Naive thymus-derived CD8-positive, alpha-beta T cell (primary cell): ENCODE results near the gene FSHR. TPM values are rescaled to one million over a fixed set of nuclear protein-coding genes. Genes with fewer than 3 reads are reported as not detected.

Source experiments
- ATAC-seq, 2 donors: fragments of 150-1000 bp; cut with Tn5 transposase in 1 of 2; sonication (Bioruptor Pico), chemical (Tn5 transposase) in 1 of 2; 1 replicate in 1 of 2; 2 replicates in 1 of 2; pipeline ENCODE4 v1.10.0; 2021; ENCODE audit warnings: mild to moderate bottlenecking in 2 of 2, moderate library complexity in 2 of 2
- POLR2A ChIA-PET: fragments of 350-600 bp; sonication (Branson Sonifier 250); formaldehyde crosslinking; loops from one replicate; lab custom pipeline; 2021; ENCODE audit warnings: antibody characterized with exemption; lab: Charles Lee
- DNase-seq, 10 donors: peaks; one replicate each; pipeline versions ENCODE4 v3.0.0 to v3.0.0-alpha.2; 2020 to 2022
- H3K27ac Mint-ChIP-seq, 10 donors: one replicate each; pipeline ENCODE4 v1.8.0; 2020 to 2022; ENCODE audit warnings: mild to moderate bottlenecking in 10 of 10, mixed read lengths in 10 of 10, moderate library complexity in 4 of 10, inconsistent platforms in 1 of 10
- H3K27me3 Mint-ChIP-seq, 5 donors: one replicate each; pipeline ENCODE4 v1.8.0; 2021 to 2022; ENCODE audit warnings: mixed read lengths in 5 of 5
- H3K36me3 Mint-ChIP-seq, 3 donors: one replicate each; pipeline ENCODE4 v1.8.0; 2020 to 2022; ENCODE audit warnings: mixed read lengths in 3 of 3, mild to moderate bottlenecking in 2 of 3, inconsistent platforms in 1 of 3
- H3K4me1 Mint-ChIP-seq, 4 donors: one replicate each; pipeline ENCODE4 v1.8.0; 2021 to 2022; ENCODE audit warnings: mixed read lengths in 4 of 4
- H3K4me3 Mint-ChIP-seq, 10 donors: one replicate each; pipeline ENCODE4 v1.8.0; 2020 to 2022; ENCODE audit warnings: mild to moderate bottlenecking in 10 of 10, mixed read lengths in 10 of 10, moderate library complexity in 6 of 10, inconsistent platforms in 1 of 10
- H3K9me3 Mint-ChIP-seq, 9 donors: one replicate each; pipeline ENCODE4 v1.8.0; 2020 to 2022; ENCODE audit warnings: mixed read lengths in 9 of 9, mild to moderate bottlenecking in 3 of 9, inconsistent platforms in 1 of 9, moderate library complexity in 1 of 9
- polyA plus RNA-seq, 3 donors: library from polyadenylated mRNA; unstranded; fragments of 300-500 nt; fragmentation: Illumina TruSeq; gene quantifications; one replicate each; pipeline ENCODE4 v1.2.3, GENCODE V29; 2021
- total RNA-seq, 8 experiments: library from RNA in 2 of 8; stranded (reverse) in 2 of 8; gene quantifications; one replicate each; pipeline ENCODE4 v1.2.3 and lab custom pipeline; 2021 to 2026

FSHR gene
- total and polyA plus RNA-seq, 5 experiments from 2014 or later, result not detected

DNA sequence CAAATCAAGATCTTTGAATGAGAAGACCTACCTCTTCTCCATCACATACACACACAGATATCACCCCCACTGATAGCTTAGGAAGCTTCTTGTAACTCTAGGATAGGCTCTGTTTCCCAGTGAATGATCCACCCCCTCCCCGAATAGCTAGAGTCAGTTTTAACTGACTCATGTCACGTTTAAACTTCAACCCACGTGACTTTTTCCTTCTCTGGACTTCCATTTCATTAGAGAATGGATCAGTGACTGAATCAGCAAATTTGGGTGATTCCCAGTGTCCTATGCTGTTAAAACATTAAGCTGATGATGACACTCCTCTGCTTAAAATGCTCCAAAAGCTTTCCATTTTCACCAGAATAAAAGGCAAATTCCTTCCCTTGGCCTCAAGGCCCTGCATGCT lies 212.9 kb downstream of the FSHR start:
- POLR2A ChIA-PET, result no interaction called here
- no peak for ATAC-seq
- Mint-ChIP-seq H3K9me3 (no peaks in the 10 kb centered on the region), H3K27ac (no peak overlapping the region), H3K36me3 (no peaks in the 10 kb centered on the region), H3K27me3 (peaks cover 0 to 23% (median 3%) of the 10 kb centered on the region in 5 donors), H3K4me1 (peaks cover 0 to 2% (median 0%) of the 10 kb centered on the region in 4 donors), H3K4me3 (no peak overlapping the region)
- DNase-seq, result no peak

GRCh38 chr2:48940606-48941005 lies 213.7 kb downstream of the FSHR start:
- Mint-ChIP-seq H3K27ac (no peak overlapping the region), H3K9me3 (no peaks in the 10 kb centered on the region), H3K4me3 (no peak overlapping the region), H3K36me3 (no peaks in the 10 kb centered on the region), H3K4me1 (peaks cover 0 to 2% (median 0%) of the 10 kb centered on the region in 4 donors), H3K27me3 (peaks cover 0 to 21% (median 3%) of the 10 kb centered on the region in 5 donors)
- ATAC-seq, result no peak
- POLR2A ChIA-PET, result no interaction called here
- DNase-seq, result no peak

- Mint-ChIP-seq H3K27ac (no peak overlapping the region), H3K4me1 (peaks cover 0 to 2% (median 0%) of the 10 kb centered on the region in 4 donors)
- ATAC-seq, result no peak
Measured at GRCh38 chr2:48939232-48939631, 215.1 kb downstream of the FSHR start.

GRCh38 chr2:48938231-48938630 lies 216.1 kb downstream of the FSHR start:
- DNase-seq, result no peak
- Mint-ChIP-seq H3K36me3 (no peaks in the 10 kb centered on the region), H3K4me1 (peaks cover 0 to 2% (median 0%) of the 10 kb centered on the region in 4 donors), H3K9me3 (no peaks in the 10 kb centered on the region), H3K27ac (no peak overlapping the region), H3K4me3 (no peak overlapping the region), H3K27me3 (peaks cover 0 to 20% (median 6%) of the 10 kb centered on the region in 5 donors)
- POLR2A ChIA-PET, result no interaction called here
- ATAC-seq, result no peak

More at GRCh38 chr2:48939232-48939631, 215.1 kb downstream of the FSHR start:
- Mint-ChIP-seq H3K4me3 (no peak overlapping the region), H3K27me3 (peaks cover 0 to 20% (median 6%) of the 10 kb centered on the region in 5 donors), H3K9me3 (no peaks in the 10 kb centered on the region), H3K36me3 (no peaks in the 10 kb centered on the region)
- no peak for DNase-seq
- POLR2A ChIA-PET, result no interaction called here

- H3K4me1 Mint-ChIP-seq, result peaks cover 0 to 2% (median 0%) of the 10 kb centered on the region in 4 donors
- no peaks in the 10 kb centered on the region for H3K36me3 Mint-ChIP-seq
- no peak for ATAC-seq
- no peak overlapping the region for H3K4me3 Mint-ChIP-seq
- H3K27me3 Mint-ChIP-seq, result peaks cover 0 to 10% (median 3%) of the 10 kb centered on the region in 5 donors
- POLR2A ChIA-PET, result no interaction called here
- H3K9me3 Mint-ChIP-seq, result no peaks in the 10 kb centered on the region
- H3K27ac Mint-ChIP-seq, result no peak overlapping the region
- no peak for DNase-seq
Measured at GRCh38 chr2:48934807-48935206, 219.5 kb downstream of the FSHR start.

DNA sequence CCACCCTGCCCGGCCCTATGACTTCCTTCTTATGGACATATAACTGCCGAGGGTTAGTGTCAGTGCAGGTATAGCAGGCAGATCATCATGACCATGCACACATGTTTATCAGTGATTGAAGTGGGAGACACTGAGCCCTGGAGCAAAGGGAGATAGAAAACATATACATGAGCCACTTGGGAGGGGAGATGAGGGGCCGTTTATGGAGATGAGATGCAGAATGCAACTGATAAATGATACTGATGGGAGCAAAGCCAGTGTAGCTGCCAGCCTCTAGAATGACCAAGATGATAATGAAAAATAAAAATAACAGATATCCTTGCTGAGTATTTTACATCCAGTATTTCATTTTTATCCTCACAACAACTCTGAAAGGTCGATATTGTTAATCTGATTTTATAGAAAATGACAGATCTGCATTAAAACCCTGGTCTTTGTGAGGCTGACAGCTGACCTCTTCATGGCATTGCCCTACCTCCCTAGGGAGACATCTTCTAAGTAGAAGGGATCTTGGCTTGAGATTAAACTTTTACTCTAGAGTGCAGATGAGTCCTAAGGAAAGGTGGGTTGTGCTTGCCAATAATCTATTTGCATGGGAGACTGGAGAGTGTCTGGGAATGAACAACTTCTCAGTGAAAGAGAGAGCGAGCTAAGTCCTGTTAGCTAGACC lies 220.4 kb downstream of the FSHR start:
- peaks cover 0 to 13% (median 3%) of the 10 kb centered on the region in 5 donors for H3K27me3 Mint-ChIP-seq
- DNase-seq, result no peak
- H3K4me3 Mint-ChIP-seq, result no peak overlapping the region
- ATAC-seq, result no peak
- H3K4me1 Mint-ChIP-seq, result peaks cover 0 to 2% (median 0%) of the 10 kb centered on the region in 4 donors
- POLR2A ChIA-PET, result interaction anchor here (0.6 kb wide), 1 partner anchor 72 kb away, joined by 3 read pairs; no protein-coding TSS in a partner anchor
- H3K27ac Mint-ChIP-seq, result no peak overlapping the region
- H3K36me3 Mint-ChIP-seq, result no peaks in the 10 kb centered on the region
- no peaks in the 10 kb centered on the region for H3K9me3 Mint-ChIP-seq

DNA sequence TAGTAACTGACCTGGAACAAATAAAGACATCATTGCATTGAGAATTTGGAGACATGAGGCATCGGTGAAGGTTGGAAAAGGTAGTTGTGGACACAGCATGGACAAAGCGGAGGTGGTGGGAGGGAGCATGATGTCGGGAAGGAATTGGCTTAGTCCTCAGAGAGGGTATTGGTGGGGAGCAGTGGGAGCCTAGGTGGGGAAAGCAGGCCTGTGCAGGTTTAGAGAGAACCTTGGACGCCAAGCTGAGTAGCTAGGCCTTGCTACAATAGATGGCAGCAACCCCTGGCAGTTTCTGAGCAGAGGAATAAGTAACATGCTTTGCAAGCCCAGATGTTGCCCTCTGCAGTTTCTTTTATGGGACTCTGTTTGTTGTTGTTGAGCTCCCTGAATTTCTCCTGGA lies 221.6 kb downstream of the FSHR start:
- no peak overlapping the region for H3K27ac Mint-ChIP-seq
- no peaks in the 10 kb centered on the region for H3K36me3 Mint-ChIP-seq
- H3K9me3 Mint-ChIP-seq, result no peaks in the 10 kb centered on the region
- no peaks in the 10 kb centered on the region for H3K4me1 Mint-ChIP-seq
- H3K27me3 Mint-ChIP-seq, result peaks cover 0 to 8% (median 1%) of the 10 kb centered on the region in 5 donors
- POLR2A ChIA-PET, result no interaction called here
- ATAC-seq (no peak), DNase-seq (no peak)
- no peak overlapping the region for H3K4me3 Mint-ChIP-seq

DNA sequence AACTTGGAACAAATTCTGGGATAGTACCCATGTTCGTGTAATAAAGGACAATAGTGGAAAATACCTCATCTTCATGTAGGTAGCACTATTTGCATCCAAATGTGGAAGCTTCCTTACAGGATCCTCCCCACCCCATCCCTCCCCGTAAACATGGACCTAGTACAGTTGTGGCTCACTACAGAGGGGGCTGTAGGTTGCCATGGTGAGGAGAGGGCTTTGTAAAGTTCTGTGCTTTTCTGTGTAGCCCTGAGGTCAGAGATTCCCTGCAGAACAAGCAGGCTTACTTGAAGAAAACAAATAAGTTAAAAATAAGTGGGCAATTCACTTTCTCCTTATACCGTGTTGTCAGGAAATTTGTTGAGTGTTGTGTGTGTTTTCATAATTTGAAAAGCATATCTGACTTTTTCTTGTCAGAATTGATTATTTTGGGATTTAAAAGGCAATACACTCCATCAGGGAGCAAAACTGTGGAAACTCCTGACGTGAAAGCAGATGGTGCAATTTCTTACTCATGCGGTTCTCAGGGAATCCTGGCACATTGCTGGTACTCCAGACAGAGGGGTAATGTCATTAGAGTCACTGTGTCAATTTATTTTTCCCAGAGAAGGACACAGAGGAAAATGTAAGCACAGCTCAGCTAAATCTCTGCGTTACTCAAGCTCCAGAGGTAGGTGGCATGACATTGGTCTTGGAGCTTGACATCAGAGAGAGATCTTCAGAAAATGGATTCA lies 224.6 kb downstream of the FSHR start:
- H3K27ac Mint-ChIP-seq, result no peak overlapping the region
- H3K9me3 Mint-ChIP-seq, result peaks cover 0 to 6% (median 0%) of the 10 kb centered on the region in 9 donors

DNA sequence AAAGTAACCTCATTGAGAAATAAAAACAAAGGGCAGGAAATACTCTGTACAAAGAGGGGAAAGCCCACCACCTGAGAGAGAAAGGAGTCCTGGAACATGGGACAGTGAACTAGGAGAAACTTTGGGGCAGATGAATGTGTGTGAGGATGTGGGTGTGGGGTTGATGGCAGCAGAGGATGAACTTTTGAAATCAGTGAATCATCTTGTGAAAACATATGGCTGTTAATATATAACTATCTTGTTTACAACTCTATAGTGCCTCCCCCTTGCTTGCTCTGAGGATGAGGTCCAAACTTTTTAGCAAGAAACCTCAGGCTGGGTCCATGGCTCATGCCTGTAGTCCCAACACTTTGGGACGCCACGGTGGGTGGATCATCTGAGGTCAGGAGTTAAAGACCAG lies 227.0 kb downstream of the FSHR start:
- H3K27me3 Mint-ChIP-seq, result peaks cover 0 to 3% (median 0%) of the 10 kb centered on the region in 5 donors
- peaks cover 0 to 16% (median 2%) of the 10 kb centered on the region in 9 donors for H3K9me3 Mint-ChIP-seq
- no peak overlapping the region for H3K27ac Mint-ChIP-seq
- ATAC-seq (no peak), DNase-seq (no peak)
- POLR2A ChIA-PET, result no interaction called here
- H3K4me3 Mint-ChIP-seq, result no peak overlapping the region
- no peaks in the 10 kb centered on the region for H3K4me1 Mint-ChIP-seq
- no peaks in the 10 kb centered on the region for H3K36me3 Mint-ChIP-seq

More for the DNA sequence above, 224.6 kb downstream of the FSHR start:
- POLR2A ChIA-PET, result no interaction called here
- no peak for DNase-seq
- Mint-ChIP-seq H3K4me3 (no peak overlapping the region), H3K4me1 (no peaks in the 10 kb centered on the region), H3K36me3 (no peaks in the 10 kb centered on the region), H3K27me3 (peaks cover 0 to 3% (median 1%) of the 10 kb centered on the region in 5 donors)
- no peak for ATAC-seq

GRCh38 chr2:48915884-48916283 lies 238.4 kb downstream of the FSHR start:
- Mint-ChIP-seq H3K36me3 (peaks cover 0 to 11% (median 0%) of the 10 kb centered on the region in 3 donors), H3K4me1 (no peaks in the 10 kb centered on the region), H3K9me3 (peaks cover 0 to 19% (median 8%) of the 10 kb centered on the region in 9 donors), H3K27me3 (peaks cover 0 to 15% (median 2%) of the 10 kb centered on the region in 5 donors), H3K27ac (no peak overlapping the region), H3K4me3 (no peak overlapping the region)
- ATAC-seq, result no peak
- POLR2A ChIA-PET, result no interaction called here
- no peak for DNase-seq

DNA sequence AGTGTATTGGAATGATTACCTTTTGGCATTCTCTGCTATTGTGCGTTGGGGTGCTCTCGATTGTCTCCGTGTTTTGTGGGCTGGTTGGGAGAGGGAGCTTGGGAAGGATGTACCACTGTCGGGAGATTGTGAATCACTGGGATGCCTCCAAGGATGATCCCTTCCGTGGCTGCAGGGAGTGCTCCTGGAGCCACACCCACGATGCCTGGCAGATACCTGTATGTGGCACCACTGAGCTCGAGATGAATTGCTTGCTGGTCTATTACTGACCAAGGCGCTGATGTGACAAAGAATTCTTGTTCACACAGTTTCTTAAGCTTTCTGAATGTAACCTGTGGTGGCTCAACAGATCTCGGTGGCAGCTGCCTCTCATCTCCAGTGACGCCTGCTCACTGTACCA lies 239.1 kb downstream of the FSHR start:
- Mint-ChIP-seq H3K36me3 (peaks cover 0 to 9% (median 0%) of the 10 kb centered on the region in 3 donors), H3K4me1 (no peaks in the 10 kb centered on the region), H3K27me3 (peaks cover 0 to 11% (median 2%) of the 10 kb centered on the region in 5 donors), H3K4me3 (no peak overlapping the region), H3K27ac (no peak overlapping the region), H3K9me3 (peaks cover 0 to 15% (median 8%) of the 10 kb centered on the region in 9 donors)
- ATAC-seq (no peak), DNase-seq (no peak)
- POLR2A ChIA-PET, result no interaction called here

DNA sequence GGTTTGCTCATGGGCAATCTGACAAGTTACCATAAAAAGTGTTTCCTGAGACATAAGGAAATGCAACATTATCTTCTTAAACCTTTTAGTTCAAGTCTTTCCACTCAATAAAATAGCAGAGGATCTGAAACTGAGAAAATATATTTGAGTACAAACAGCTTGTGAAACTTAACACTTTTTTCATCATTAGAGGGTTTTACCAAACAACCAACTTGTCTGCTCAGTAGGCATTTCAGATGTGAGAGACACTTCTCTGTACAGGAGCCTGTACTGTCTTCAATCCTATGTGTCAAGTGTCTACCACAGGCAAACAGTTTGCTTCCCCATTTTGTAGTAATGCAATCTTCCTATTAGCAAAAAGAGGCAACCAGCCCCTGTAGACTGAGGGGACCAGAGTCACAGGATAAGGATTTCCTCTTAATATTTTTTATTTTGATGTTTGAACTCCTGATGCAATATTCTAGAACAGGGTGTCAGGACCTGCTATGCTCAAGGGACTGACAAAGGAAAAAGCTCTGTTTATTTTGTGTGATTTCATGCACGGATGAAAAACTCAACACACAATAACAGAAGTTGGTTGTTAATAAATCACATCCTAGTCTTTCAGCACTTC lies 239.7 kb downstream of the FSHR start:
- H3K36me3 Mint-ChIP-seq, result peaks cover 0 to 4% (median 0%) of the 10 kb centered on the region in 3 donors
- POLR2A ChIA-PET, result no interaction called here
- DNase-seq (no peak), ATAC-seq (no peak)
- no peak overlapping the region for H3K27ac Mint-ChIP-seq
- H3K9me3 Mint-ChIP-seq, result peaks cover 0 to 9% (median 6%) of the 10 kb centered on the region in 9 donors
- no peak overlapping the region for H3K4me3 Mint-ChIP-seq
- H3K4me1 Mint-ChIP-seq, result no peaks in the 10 kb centered on the region
- peaks cover 0 to 10% (median 2%) of the 10 kb centered on the region in 5 donors for H3K27me3 Mint-ChIP-seq
